CD14-positive monocyte (primary cell): ENCODE data around the gene RNF152. TPM values are rescaled to one million over a fixed set of nuclear protein-coding genes. Genes with fewer than 3 reads are reported as not detected.

Experiments
- DNase-seq, 3 donors: peaks; one replicate each; pipeline ENCODE4 v3.0.0-alpha.2; 2011 to 2022
- H2AFZ ChIP-seq: 2 replicates; pipeline ENCODE4 v1.6.0; 2012; ENCODE audit warnings: mild to moderate bottlenecking, low read depth, low read length, inconsistent platforms; ENCODE audit not compliant: insufficient read depth, poor library complexity, severe bottlenecking
- H3K27ac ChIP-seq, 2 donors: 1 replicate in 1 of 2; 2 replicates in 1 of 2; pipeline ENCODE4 v1.5.1; 2012 to 2013; ENCODE audit warnings: low read length in 2 of 2, control low read depth in 1 of 2, inconsistent platforms in 1 of 2, low read depth in 1 of 2, mild to moderate bottlenecking in 1 of 2
- H3K27me3 ChIP-seq, 2 donors: one replicate each; pipeline versions ENCODE4 v1.6.0 to v1.6.1; 2011 to 2013; ENCODE audit warnings: low read length in 2 of 2; ENCODE audit not compliant: control insufficient read depth in 2 of 2, insufficient read depth in 2 of 2
- H3K36me3 ChIP-seq, 2 donors: replicated peaks in 1 of 2; 1 replicate in 1 of 2; 2 replicates in 1 of 2; pipeline versions ENCODE4 v1.5.1 to v1.6.1; 2012 to 2013; ENCODE audit warnings: low read length in 2 of 2, control low read depth in 1 of 2, inconsistent platforms in 1 of 2, mild to moderate bottlenecking in 1 of 2; ENCODE audit not compliant: insufficient read depth in 2 of 2, control insufficient read depth in 1 of 2
- H3K4me1 ChIP-seq, 2 donors: 1 replicate in 1 of 2; 2 replicates in 1 of 2; pipeline versions ENCODE4 v1.5.1 to v1.6.1; 2012 to 2013; ENCODE audit warnings: low read length in 2 of 2, control low read depth in 1 of 2, inconsistent platforms in 1 of 2, mild to moderate bottlenecking in 1 of 2, moderate library complexity in 1 of 2; ENCODE audit not compliant: insufficient read depth in 2 of 2, control insufficient read depth in 1 of 2
- H3K4me2 ChIP-seq: replicated peaks from 2 replicates; pipeline ENCODE3; 2012; ENCODE audit warnings: low read length, moderate library complexity, mild to moderate bottlenecking; ENCODE audit not compliant: poor library complexity, severe bottlenecking; ENCODE audit errors: extremely low read depth
- H3K4me3 ChIP-seq, 3 experiments: fragments of 200-600 bp in 1 of 3; sonication (generic) in 1 of 3; replicated peaks in 1 of 3; 1 replicate in 2 of 3; 2 replicates in 1 of 3; pipeline ENCODE4 v1.5.1; 2011 to 2013; ENCODE audit warnings: low read length in 3 of 3, mild to moderate bottlenecking in 3 of 3, control low read depth in 2 of 3, low read depth in 2 of 3, inconsistent platforms in 1 of 3, moderate library complexity in 1 of 3
- H3K79me2 ChIP-seq: 2 replicates; pipeline ENCODE4 v1.6.0; 2012; ENCODE audit warnings: mild to moderate bottlenecking, control low read depth, inconsistent platforms, low read length, moderate library complexity; ENCODE audit not compliant: insufficient read depth
- H3K9ac ChIP-seq: 2 replicates; pipeline ENCODE4 v1.6.0; 2017; ENCODE audit warnings: low read length, mild to moderate bottlenecking; ENCODE audit not compliant: insufficient read depth, poor library complexity, severe bottlenecking
- H3K9me3 ChIP-seq, 2 donors: replicated peaks in 1 of 2; 1 replicate in 1 of 2; 2 replicates in 1 of 2; pipeline versions ENCODE4 v1.5.1 to v1.6.1; 2012 to 2013; ENCODE audit warnings: low read length in 2 of 2, control low read depth in 1 of 2; ENCODE audit not compliant: control insufficient read depth in 1 of 2, insufficient read depth in 1 of 2
- H4K20me1 ChIP-seq: 2 replicates; pipeline ENCODE4 v1.6.0; 2012; ENCODE audit warnings: mild to moderate bottlenecking, low read length, control low read depth, moderate library complexity; ENCODE audit not compliant: insufficient read depth
- H3K27ac Mint-ChIP-seq, 7 donors: one replicate each; pipeline ENCODE4 v1.8.0; 2020; ENCODE audit warnings: mild to moderate bottlenecking in 7 of 7, mixed read lengths in 7 of 7, moderate library complexity in 6 of 7, inconsistent platforms in 2 of 7
- H3K27me3 Mint-ChIP-seq, 3 donors: one replicate each; pipeline ENCODE4 v1.8.0; 2021 to 2022; ENCODE audit warnings: low read depth in 3 of 3, mild to moderate bottlenecking in 3 of 3, mixed read lengths in 3 of 3, moderate library complexity in 3 of 3, inconsistent platforms in 1 of 3
- H3K36me3 Mint-ChIP-seq, 2 donors: one replicate each; pipeline ENCODE4 v1.8.0; 2020; ENCODE audit warnings: mixed read lengths in 2 of 2, inconsistent platforms in 1 of 2, mild to moderate bottlenecking in 1 of 2
- H3K4me1 Mint-ChIP-seq: one replicate; pipeline ENCODE4 v1.8.0; 2020; ENCODE audit warnings: mild to moderate bottlenecking, mixed read lengths
- H3K4me3 Mint-ChIP-seq, 2 donors: one replicate each; pipeline ENCODE4 v1.8.0; 2020; ENCODE audit warnings: mild to moderate bottlenecking in 2 of 2, mixed read lengths in 2 of 2, moderate library complexity in 1 of 2
- H3K9me3 Mint-ChIP-seq, 7 donors: one replicate each; pipeline ENCODE4 v1.8.0; 2020 to 2022; ENCODE audit warnings: mixed read lengths in 7 of 7, mild to moderate bottlenecking in 6 of 7, moderate library complexity in 6 of 7, inconsistent platforms in 2 of 7
- WGBS: methylation state at CpG from one replicate; pipeline ENCODE4 v1.1.5; 2013; ENCODE audit warnings: missing lambda C conversion rate; ENCODE audit not compliant: insufficient coverage; 5-methylcytosine and 5-hydroxymethylcytosine counted together
- intact Hi-C, 2 donors: fragments of 100-400 bp; cut with micrococcal nuclease; formaldehyde crosslinking; loops; one replicate each; pipeline versions ENCODE4 v1.15.0 to v1.15.1; 2023
- polyA plus RNA-seq, 3 donors: library from polyadenylated mRNA; depleted of rRNA in 1 of 3; unstranded in 2 of 3; stranded (reverse) in 1 of 3; fragments of 300-500 nt in 2 of 3; fragments of >200 nt in 1 of 3; fragmentation: Illumina TruSeq in 2 of 3; gene quantifications; 1 replicate in 2 of 3; 2 replicates in 1 of 3; pipeline ENCODE4 v1.2.3, GENCODE V29; 2012 to 2021
- TF ChIP-seq, protein P1 (sequence below): fragments of 200-600 bp; IDR thresholded peaks from one replicate; pipeline ENCODE4 v1.8.0; 2022; ENCODE audit warnings: antibody characterized with exemption, mild to moderate bottlenecking

The RNF152 gene
- polyA plus RNA-seq, 3 donors = 0.03 to 0.54 (median 0.45) TPM

DNA sequence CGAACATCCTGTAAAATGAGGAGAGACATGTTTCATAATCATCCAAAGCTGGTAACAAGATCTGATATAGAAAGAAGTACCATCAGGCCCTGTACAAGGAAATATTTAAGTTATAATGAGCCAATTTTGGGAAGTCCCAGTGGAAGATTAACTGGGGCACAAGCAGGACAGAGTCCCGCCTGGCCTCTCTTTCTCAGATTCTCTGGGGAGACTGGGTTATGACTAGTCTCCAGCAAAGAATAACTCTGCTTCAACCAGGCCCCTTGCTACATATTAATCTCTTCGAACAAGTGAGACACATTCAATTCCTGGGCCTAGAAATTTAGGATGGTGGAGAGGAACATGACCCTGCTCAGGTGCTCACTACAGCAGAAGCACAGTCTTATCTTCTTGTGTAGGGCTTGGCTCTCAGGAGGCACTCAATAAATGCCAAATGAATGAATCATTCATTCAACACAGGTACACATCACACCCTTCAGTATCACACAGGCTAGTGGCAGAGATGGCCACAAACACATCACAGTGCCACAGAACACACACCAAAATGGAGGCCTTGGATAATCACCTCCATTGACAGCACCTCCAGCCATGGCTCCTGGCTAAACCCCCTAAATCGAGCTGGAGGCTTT, 46.4 kb upstream of the RNF152 start:
- 90% methylated on average over 2 of the region's 4 CpGs for WGBS

DNA sequence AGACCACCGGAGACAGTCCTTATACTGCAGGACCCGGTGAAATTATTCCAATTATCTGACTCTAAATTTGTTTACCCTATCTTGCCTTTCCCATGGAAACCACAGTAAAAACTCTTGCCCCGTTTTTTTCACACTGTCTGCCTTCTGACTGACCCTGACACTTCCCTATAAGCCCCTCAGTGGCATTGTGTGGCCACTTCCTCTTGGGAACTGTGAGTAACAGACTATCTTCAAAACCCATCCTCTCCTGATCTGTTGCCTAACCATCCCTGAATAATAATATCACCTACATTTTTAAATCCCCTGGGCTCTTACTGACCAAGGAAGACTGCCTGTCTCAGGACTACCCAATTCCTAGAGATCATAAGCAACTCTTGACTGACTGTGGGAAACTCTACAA, 42.6 kb upstream of the RNF152 start:
- H3K27me3 Mint-ChIP-seq = peaks cover 2 to 5% (median 3%) of the 10 kb centered on the region in 3 donors
- Histone ChIP-seq H2AFZ (no peak overlapping the region), H3K27me3 (no peaks in the 10 kb centered on the region), H3K36me3 (no peaks in the 10 kb centered on the region), H3K9ac (no peak overlapping the region), H3K4me3 (no peak overlapping the region), H3K9me3 (peaks cover 0 to 3% of the 10 kb centered on the region in 2 donors), H3K79me2 (no peaks in the 10 kb centered on the region), H3K27ac (no peak overlapping the region), H3K4me2 (no peak overlapping the region), H4K20me1 (no peaks in the 10 kb centered on the region), H3K4me1 (peaks cover 0 to 8% of the 10 kb centered on the region in 2 donors)
- no peak overlapping the region for H3K4me3 Mint-ChIP-seq
- peak overlapping the region in 1 of 7 donors; percentile 27 for H3K27ac Mint-ChIP-seq
- H3K4me1 Mint-ChIP-seq = peaks cover 7% of the 10 kb centered on the region
- no peaks in the 10 kb centered on the region for H3K36me3 Mint-ChIP-seq
- TF ChIP-seq, protein P1, sequence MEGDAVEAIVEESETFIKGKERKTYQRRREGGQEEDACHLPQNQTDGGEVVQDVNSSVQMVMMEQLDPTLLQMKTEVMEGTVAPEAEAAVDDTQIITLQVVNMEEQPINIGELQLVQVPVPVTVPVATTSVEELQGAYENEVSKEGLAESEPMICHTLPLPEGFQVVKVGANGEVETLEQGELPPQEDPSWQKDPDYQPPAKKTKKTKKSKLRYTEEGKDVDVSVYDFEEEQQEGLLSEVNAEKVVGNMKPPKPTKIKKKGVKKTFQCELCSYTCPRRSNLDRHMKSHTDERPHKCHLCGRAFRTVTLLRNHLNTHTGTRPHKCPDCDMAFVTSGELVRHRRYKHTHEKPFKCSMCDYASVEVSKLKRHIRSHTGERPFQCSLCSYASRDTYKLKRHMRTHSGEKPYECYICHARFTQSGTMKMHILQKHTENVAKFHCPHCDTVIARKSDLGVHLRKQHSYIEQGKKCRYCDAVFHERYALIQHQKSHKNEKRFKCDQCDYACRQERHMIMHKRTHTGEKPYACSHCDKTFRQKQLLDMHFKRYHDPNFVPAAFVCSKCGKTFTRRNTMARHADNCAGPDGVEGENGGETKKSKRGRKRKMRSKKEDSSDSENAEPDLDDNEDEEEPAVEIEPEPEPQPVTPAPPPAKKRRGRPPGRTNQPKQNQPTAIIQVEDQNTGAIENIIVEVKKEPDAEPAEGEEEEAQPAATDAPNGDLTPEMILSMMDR = no peak
- intact Hi-C loops = no loop called here
- DNase-seq = peak; percentile 18 to 58 (median 38)
- WGBS = 55% methylated on average over 3 of the region's 3 CpGs
- peaks cover 0 to 11% (median 5%) of the 10 kb centered on the region in 7 donors for H3K9me3 Mint-ChIP-seq

More for the DNA sequence above, 46.4 kb upstream of the RNF152 start:
- Mint-ChIP-seq H3K9me3 (peaks cover 2 to 7% (median 4%) of the 10 kb centered on the region in 7 donors), H3K4me1 (peaks cover 9% of the 10 kb centered on the region), H3K27me3 (peaks cover 0 to 3% (median 0%) of the 10 kb centered on the region in 3 donors), H3K27ac (no peak overlapping the region), H3K36me3 (no peaks in the 10 kb centered on the region), H3K4me3 (no peak overlapping the region)
- H3K4me3 ChIP-seq = no peak overlapping the region
- intact Hi-C loops = no loop called here
- no peak overlapping the region for H3K9ac ChIP-seq
- no peaks in the 10 kb centered on the region for H3K36me3 ChIP-seq
- H4K20me1 ChIP-seq = no peaks in the 10 kb centered on the region
- H3K79me2 ChIP-seq = no peaks in the 10 kb centered on the region
- TF ChIP-seq, protein P1 = no peak
- H3K27ac ChIP-seq = no peak overlapping the region
- peaks cover 0 to 7% of the 10 kb centered on the region in 2 donors for H3K9me3 ChIP-seq
- H3K4me2 ChIP-seq = no peak overlapping the region
- no peaks in the 10 kb centered on the region for H3K27me3 ChIP-seq
- no peak for DNase-seq
- peaks cover 0 to 8% of the 10 kb centered on the region in 2 donors for H3K4me1 ChIP-seq
- no peak overlapping the region for H2AFZ ChIP-seq
